ENCODE results near the gene PCCA.
"Not testable (repeated sequence)": the region's sequence is repeated elsewhere in the genome, so short reads cannot be mapped to it uniquely, and the experiment has no call there.

Gene PCCA

DNA sequence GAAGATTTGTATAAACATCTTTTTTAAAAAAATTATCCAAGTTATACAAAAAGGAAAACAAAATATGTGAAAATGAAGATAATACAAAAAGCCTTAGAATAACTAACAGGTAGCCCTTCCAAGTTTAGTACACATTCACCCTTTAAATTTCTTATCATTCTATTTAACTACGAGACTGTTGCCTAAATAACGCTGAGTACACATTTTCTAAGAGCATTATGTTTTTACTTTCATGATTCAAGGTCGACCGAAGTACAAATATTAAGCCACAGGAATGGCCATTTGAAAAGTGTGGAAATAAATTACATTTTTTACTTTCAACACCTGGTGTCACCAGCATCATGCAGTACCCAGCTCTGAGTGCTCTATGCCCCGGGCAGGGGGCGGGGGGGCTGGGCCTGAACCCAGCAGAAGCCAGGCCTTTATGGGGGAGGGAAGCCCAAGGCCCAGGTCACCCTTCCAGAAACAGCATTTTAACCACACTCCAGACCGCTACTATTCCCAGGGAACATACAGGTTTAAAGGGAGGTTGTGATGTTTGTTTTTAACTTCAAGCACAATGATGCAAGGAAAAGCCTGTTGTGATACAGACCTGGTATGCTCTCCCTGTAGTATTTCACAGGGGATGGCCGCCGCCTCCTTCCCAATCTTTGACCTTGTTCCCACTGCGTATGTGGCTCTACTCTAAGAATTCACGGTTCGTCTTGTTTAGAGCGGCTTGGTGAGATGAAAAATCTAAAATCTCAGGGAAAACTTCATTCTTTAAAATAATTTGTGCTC lies 475.7 kb downstream of the PCCA start:
- TF ChIP-seq, protein P1, sequence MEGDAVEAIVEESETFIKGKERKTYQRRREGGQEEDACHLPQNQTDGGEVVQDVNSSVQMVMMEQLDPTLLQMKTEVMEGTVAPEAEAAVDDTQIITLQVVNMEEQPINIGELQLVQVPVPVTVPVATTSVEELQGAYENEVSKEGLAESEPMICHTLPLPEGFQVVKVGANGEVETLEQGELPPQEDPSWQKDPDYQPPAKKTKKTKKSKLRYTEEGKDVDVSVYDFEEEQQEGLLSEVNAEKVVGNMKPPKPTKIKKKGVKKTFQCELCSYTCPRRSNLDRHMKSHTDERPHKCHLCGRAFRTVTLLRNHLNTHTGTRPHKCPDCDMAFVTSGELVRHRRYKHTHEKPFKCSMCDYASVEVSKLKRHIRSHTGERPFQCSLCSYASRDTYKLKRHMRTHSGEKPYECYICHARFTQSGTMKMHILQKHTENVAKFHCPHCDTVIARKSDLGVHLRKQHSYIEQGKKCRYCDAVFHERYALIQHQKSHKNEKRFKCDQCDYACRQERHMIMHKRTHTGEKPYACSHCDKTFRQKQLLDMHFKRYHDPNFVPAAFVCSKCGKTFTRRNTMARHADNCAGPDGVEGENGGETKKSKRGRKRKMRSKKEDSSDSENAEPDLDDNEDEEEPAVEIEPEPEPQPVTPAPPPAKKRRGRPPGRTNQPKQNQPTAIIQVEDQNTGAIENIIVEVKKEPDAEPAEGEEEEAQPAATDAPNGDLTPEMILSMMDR (conservative IDR thresholded peaks at IDR 0.05; ENCODE audit: low read depth, low read length) = no peak
- peak; percentile 39 for DNase-seq (ENCODE audit: low read depth)
- no peak overlapping the region for H3K4me3 ChIP-seq (ENCODE audit: low read depth, low read length)

DNA sequence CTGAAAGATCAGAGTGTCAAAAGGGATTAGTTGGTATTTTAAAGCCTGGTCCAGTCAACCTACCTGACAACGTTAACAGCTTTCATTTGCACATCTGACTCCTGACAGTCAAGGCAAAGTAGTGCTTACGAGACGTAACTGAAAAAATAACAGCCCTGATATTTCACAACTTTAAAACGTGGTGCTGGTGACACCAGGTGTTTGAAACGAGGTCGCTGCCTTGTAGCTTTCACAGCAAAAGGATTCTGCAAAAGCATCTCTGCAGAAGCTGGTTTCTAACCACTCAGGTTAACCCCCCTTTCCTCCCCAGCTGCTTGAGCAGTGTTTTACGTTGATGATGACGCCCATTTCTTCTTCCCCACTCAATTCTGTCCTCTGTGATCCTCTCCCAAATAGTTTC lies 476.4 kb downstream of the PCCA start:
- no peak overlapping the region for H3K4me3 ChIP-seq (ENCODE audit: low read depth, low read length)
- DNase-seq (ENCODE audit: low read depth) = no peak
- TF ChIP-seq, protein P1 (conservative IDR thresholded peaks at IDR 0.05; ENCODE audit: low read depth, low read length) = no peak

DNA sequence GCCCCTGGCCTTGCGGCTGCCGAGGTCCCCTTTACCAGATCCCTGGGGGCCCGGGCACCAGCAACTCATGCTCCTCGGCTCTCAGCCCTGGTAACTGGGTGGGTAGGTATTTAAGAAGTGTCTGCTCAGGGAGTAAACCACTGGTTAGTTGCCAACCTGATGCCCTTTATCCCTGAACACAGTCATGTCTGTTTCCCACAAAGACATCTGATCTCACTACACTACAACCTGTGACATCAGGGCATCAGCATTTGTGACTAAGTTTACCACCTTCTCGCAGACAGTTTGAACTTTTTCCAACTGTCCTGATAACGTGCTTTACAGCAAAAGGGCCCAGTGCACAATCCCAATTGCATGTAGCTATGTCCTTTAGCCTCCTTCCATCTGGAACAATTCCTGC lies 477.6 kb downstream of the PCCA start:
- TF ChIP-seq, protein P1 (conservative IDR thresholded peaks at IDR 0.05; ENCODE audit: low read depth, low read length) = no peak
- H3K4me3 ChIP-seq (ENCODE audit: low read depth, low read length) = no peak overlapping the region
- DNase-seq (ENCODE audit: low read depth) = no peak

DNA sequence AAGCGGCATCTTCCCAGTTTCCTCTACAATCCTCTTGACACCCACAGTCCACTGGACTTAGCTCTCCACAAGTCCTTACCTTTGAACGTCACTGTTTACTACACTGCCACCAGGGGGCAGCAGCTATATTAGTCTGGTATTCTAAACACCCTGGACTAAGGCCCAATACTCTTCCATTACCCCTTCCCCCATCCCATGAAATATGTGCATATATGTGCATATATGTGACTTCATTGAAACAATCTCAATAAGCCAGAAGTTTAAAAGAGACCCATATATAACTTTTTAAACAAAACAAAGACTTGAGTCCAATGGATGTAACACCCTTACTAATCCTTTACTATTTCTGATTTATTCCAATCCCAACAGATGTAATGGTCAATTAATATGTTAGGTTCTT lies 484.2 kb downstream of the PCCA start:
- no peak overlapping the region for H3K4me3 ChIP-seq (ENCODE audit: low read depth, low read length)
- DNase-seq (ENCODE audit: low read depth) = peak; percentile 93
- TF ChIP-seq, protein P1 (conservative IDR thresholded peaks at IDR 0.05; ENCODE audit: low read depth, low read length) = peak; percentile 83

DNA sequence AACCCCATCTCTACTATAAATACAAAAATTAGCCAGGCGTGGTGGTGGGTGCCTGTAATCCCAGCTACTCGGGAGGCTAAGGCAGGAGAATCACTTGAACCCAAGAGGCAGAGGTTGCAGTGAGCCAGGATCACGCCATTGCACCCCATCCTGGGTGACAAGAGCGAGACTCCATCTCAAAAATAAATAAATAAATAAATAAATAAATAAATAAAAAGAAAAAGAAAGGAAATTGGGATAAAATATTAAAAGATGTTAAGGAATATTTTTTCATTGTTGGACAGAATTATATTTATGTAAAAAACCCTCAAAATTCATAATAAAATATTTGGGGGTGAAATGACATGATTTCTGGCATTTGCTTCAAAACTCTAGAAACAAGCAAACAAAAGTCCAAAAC lies 488.3 kb downstream of the PCCA start:
- DNase-seq (ENCODE audit: low read depth) = not testable (repeated sequence)

More for the DNA sequence above, 488.3 kb downstream of the PCCA start:
- H3K4me3 ChIP-seq (ENCODE audit: low read depth, low read length) = not testable (repeated sequence)
